Adipocyte (in vitro differentiated cells): ENCODE data around the gene OTOP2.
"Not testable (repeated sequence)": the region's sequence is repeated elsewhere in the genome, so short reads cannot be mapped to it uniquely, and the experiment has no call there.

ENCODE experiments used
- DNase-seq: peaks from one replicate; pipeline ENCODE4 v3.0.0-alpha.2; 2015; ENCODE audit warnings: low read depth
- H3K27me3 ChIP-seq: replicated peaks from 2 replicates; pipeline ENCODE4 v1.7.0; 2013; ENCODE audit warnings: mild to moderate bottlenecking, low read length, moderate library complexity; ENCODE audit not compliant: control insufficient read depth, insufficient read depth
- H3K36me3 ChIP-seq: 2 replicates; pipeline ENCODE4 v1.7.0; 2013; ENCODE audit warnings: low read length, mild to moderate bottlenecking, moderate library complexity; ENCODE audit not compliant: control insufficient read depth, insufficient read depth, severe bottlenecking
- H3K4me1 ChIP-seq: 2 replicates; pipeline ENCODE4 v1.7.0; 2013; ENCODE audit warnings: mild to moderate bottlenecking, low read length, moderate library complexity; ENCODE audit not compliant: control insufficient read depth, insufficient read depth
- H3K4me3 ChIP-seq: 2 replicates; pipeline ENCODE4 v1.7.0; 2013; ENCODE audit warnings: mild to moderate bottlenecking, low read length, moderate library complexity
- H3K9ac ChIP-seq: 2 replicates; pipeline ENCODE4 v1.7.0; 2013; ENCODE audit warnings: mild to moderate bottlenecking, low read length, moderate library complexity
- H3K9me3 ChIP-seq: 2 replicates; pipeline ENCODE4 v1.7.0; 2013; ENCODE audit warnings: mild to moderate bottlenecking, low read length, moderate library complexity; ENCODE audit not compliant: control insufficient read depth

OTOP2 gene

GRCh38 chr17:74982663-74983313 lies 58.7 kb downstream of the OTOP2 start:
- peak; percentile 31 for DNase-seq
- H3K4me3 ChIP-seq: peak overlapping the region; percentile 84
- peaks cover 15% of the 10 kb centered on the region for H3K4me1 ChIP-seq
- not testable (repeated sequence) for H3K36me3 ChIP-seq, H3K9me3 ChIP-seq, H3K27me3 ChIP-seq
- H3K9ac ChIP-seq: peak overlapping the region; percentile 84
